Gastrocnemius medialis (tissue), 4 donors: Measurements from ENCODE around the gene HIVEP2.

Source experiments
- POLR2A ChIP-seq, 2 donors: fragments of 450-650 bp; IDR thresholded peaks; one replicate each; pipeline ENCODE4 v1.6.1; 2017; ENCODE audit warnings: antibody characterized with exemption in 2 of 2, mild to moderate bottlenecking in 2 of 2, moderate library complexity in 2 of 2
- TF ChIP-seq, protein P1 (sequence below), 5 experiments: fragments of 450-650 bp in 3 of 5; fragments of 200-600 bp in 2 of 5; sonication (generic) in 2 of 5; IDR thresholded peaks in 4 of 5; conservative IDR thresholded peaks in 1 of 5; 1 replicate in 4 of 5; 2 replicates in 1 of 5; pipeline ENCODE4 v1.5.1; 2016 to 2019; ENCODE audit warnings: antibody characterized with exemption in 5 of 5, mild to moderate bottlenecking in 3 of 5, moderate library complexity in 3 of 5

- TF ChIP-seq, protein P1, sequence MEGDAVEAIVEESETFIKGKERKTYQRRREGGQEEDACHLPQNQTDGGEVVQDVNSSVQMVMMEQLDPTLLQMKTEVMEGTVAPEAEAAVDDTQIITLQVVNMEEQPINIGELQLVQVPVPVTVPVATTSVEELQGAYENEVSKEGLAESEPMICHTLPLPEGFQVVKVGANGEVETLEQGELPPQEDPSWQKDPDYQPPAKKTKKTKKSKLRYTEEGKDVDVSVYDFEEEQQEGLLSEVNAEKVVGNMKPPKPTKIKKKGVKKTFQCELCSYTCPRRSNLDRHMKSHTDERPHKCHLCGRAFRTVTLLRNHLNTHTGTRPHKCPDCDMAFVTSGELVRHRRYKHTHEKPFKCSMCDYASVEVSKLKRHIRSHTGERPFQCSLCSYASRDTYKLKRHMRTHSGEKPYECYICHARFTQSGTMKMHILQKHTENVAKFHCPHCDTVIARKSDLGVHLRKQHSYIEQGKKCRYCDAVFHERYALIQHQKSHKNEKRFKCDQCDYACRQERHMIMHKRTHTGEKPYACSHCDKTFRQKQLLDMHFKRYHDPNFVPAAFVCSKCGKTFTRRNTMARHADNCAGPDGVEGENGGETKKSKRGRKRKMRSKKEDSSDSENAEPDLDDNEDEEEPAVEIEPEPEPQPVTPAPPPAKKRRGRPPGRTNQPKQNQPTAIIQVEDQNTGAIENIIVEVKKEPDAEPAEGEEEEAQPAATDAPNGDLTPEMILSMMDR (IDR thresholded peaks at IDR 0.05 in 4 of 5, conservative IDR thresholded peaks at IDR 0.05 in 1 of 5) = no peak
- TF ChIP-seq POLR2A (IDR thresholded peaks at IDR 0.05) = no peak
Observed at GRCh38 chr6:142749556-142749955, 195.4 kb downstream of the HIVEP2 start.
